Activated CD8-positive, alpha-beta T cell treated with anti-CD3 and anti-CD28 coated beads, Interleukin-2, amount 10 ng/mL, durations not matched to agents 7 days and 5 days (primary cell): ENCODE measurements around the gene ZC3H12A. TPM values are rescaled to one million over a fixed set of nuclear protein-coding genes. Genes with fewer than 3 reads are reported as not detected.
"Not testable (repeated sequence)": the region's sequence is repeated elsewhere in the genome, so short reads cannot be mapped to it uniquely, and the experiment has no call there.

ENCODE experiments used
- ATAC-seq: fragments of 150-1000 bp; cut with Tn5 transposase; one replicate; pipeline ENCODE4 v1.10.0; 2021; ENCODE audit warnings: moderate library complexity
- CTCF ChIA-PET: fragments of 350-600 bp; sonication (Branson Sonifier 250); formaldehyde crosslinking; loops from one replicate; lab custom pipeline; 2021; ENCODE audit warnings: antibody characterized with exemption; lab: Charles Lee
- POLR2A ChIA-PET: fragments of 350-600 bp; sonication (Branson Sonifier 250); formaldehyde crosslinking; loops from one replicate; lab custom pipeline; 2021; ENCODE audit warnings: antibody characterized with exemption; lab: Charles Lee
- DNase-seq: peaks from one replicate; pipeline ENCODE4 v3.0.0-alpha.2; 2020
- H3K27ac Mint-ChIP-seq: one replicate; pipeline ENCODE4 v1.8.0; 2021; ENCODE audit warnings: mild to moderate bottlenecking, mixed read lengths
- H3K27me3 Mint-ChIP-seq: one replicate; pipeline ENCODE4 v1.8.0; 2021; ENCODE audit warnings: low read depth, mixed read lengths
- H3K36me3 Mint-ChIP-seq: one replicate; pipeline ENCODE4 v1.8.0; 2021; ENCODE audit warnings: low read depth, mixed read lengths
- H3K4me1 Mint-ChIP-seq: one replicate; pipeline ENCODE4 v1.8.0; 2021; ENCODE audit warnings: low read depth, mixed read lengths
- H3K4me3 Mint-ChIP-seq: one replicate; pipeline ENCODE4 v1.8.0; 2021; ENCODE audit warnings: mild to moderate bottlenecking, mixed read lengths
- H3K9me3 Mint-ChIP-seq: one replicate; pipeline ENCODE4 v1.8.0; 2022; ENCODE audit warnings: mixed read lengths; ENCODE audit not compliant: insufficient read depth
- total RNA-seq, 2 experiments: library from RNA; stranded (reverse); gene quantifications; one replicate each; pipeline ENCODE4 v1.2.3, GENCODE V29; 2021

Gene ZC3H12A
- total RNA-seq, 2 experiments from 2014 or later = 15.1 to 17.8 TPM

DNA sequence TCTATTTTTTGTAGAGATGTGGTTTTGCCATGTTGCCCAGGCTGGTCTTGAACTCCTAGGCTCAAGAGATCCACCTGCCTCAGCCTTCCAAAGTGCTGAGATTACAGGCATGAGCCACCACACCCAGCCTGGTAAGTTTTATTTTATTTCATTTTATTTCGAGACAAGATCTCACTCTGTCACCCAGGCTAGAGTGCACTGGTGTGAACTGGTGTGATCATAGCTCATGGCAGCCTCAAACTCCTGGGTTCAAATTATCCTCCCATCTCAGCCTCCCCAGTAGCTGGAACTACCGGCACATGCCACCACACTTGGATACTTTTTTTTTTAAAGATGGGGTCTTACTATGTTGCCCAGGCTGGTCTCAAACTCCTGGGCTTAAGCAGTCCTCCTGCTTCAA is 28.4 kb downstream of the ZC3H12A start:
- CTCF ChIA-PET = interaction anchor here (0.6 to 10.4 kb wide), 6 partner anchors 12 to 109 kb away, joined by 3 to 111 read pairs (median 4); partner anchors contain the start of gene MEAF6

DNA sequence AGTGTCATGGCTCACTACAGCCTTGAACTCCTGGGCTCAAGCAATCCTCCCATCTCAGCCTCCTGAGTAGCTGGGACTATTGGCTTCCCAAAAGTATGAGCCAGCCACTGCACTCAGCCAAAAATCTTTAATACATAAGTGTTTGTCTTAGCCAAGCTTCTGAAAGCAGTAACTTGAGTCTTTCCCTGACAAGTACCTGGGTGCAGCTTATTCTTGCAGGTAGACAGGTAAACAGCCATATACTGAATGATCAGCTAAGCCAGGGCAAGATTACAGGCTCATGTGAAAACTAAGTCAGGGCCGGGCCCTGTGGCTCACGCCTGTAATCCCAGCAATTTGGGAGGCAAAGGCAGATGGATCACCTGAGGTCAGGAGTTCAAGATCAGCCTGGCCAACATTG is 32.4 kb downstream of the ZC3H12A start:
- no peak for DNase-seq
- Mint-ChIP-seq H3K4me1 (peaks cover 20% of the 10 kb centered on the region), H3K27ac (no peak overlapping the region), H3K36me3 (peaks cover 48% of the 10 kb centered on the region), H3K27me3 (no peaks in the 10 kb centered on the region), H3K9me3 (no peaks in the 10 kb centered on the region), H3K4me3 (no peak overlapping the region)
- CTCF ChIA-PET = interaction anchor here (1.0 to 2.6 kb wide), 4 partner anchors 8 to 43 kb away, joined by 3 to 10 read pairs (median 8); partner anchors contain the start of gene MEAF6
- no peak for ATAC-seq
- POLR2A ChIA-PET = no interaction called here

More for the DNA sequence above, 28.4 kb downstream of the ZC3H12A start:
- ATAC-seq, DNase-seq, H3K4me1 Mint-ChIP-seq, H3K27me3 Mint-ChIP-seq, H3K27ac Mint-ChIP-seq, H3K4me3 Mint-ChIP-seq, H3K9me3 Mint-ChIP-seq: not testable (repeated sequence)
- H3K36me3 Mint-ChIP-seq = peaks cover 53% of the 10 kb centered on the region
- POLR2A ChIA-PET = interaction anchor here (1.3 to 2.9 kb wide), 2 partner anchors 9 to 12 kb away, joined by 5 to 6 read pairs; partner anchors contain the start of gene MEAF6

DNA sequence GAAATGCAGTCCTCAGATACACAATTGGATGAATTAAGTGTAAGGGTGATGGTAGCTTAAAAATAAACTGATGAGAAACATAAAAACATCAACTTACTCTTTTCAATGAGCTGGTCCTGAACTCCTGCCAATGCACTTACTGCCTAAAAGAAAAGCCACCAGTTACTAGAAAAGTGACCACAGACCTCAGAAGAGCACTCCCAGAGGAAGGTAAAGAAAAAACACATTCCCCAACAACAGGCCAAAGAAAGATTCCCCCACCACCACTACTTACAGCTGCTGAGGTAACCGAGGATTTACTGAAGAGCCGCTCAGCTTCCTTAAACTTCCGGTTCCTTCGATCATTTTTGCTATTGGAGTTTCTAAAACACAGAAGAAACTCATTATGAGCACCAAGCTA is 34.8 kb downstream of the ZC3H12A start:
- POLR2A ChIA-PET = interaction anchor here (1.0 kb wide), 1 partner anchor 35 kb away, joined by 3 read pairs; the partner anchor contains the start of gene ZC3H12A
- no peak overlapping the region for H3K27ac Mint-ChIP-seq

DNA sequence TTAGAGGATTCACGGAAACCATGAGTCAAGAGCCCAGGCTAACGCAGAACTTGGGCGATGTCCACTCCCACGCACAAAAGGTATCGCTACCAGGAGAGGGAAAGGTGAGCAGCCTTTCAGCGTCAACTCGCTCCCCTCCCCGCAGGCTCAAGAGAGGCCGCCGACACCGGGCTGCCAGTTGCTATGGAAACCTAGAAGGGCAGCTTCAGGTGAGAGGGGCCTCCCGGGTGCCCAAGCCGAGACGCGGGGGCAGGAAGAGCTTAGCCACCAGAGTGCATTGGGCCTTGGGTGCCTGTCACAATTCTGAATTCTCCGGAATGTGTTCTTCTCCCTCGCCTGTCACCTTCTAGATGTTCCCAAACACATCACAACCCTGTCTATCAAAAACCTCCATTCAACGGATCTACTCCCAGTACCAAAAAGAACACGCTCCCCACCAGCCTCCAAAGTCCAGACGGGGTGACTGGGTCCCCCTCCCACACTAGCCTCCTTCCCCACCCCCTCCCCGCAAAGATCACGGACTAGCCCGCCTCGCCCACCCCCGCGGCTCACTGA is 39.5 kb downstream of the ZC3H12A start:
- Mint-ChIP-seq H3K27ac (peak overlapping the region; percentile 91), H3K9me3 (peaks cover 5% of the 10 kb centered on the region), H3K36me3 (peaks cover 31% of the 10 kb centered on the region), H3K4me1 (peaks cover 48% of the 10 kb centered on the region), H3K4me3 (peak overlapping the region; percentile 96), H3K27me3 (no peaks in the 10 kb centered on the region)
- DNase-seq = peak; percentile 62
- ChIA-PET POLR2A (interaction anchor here (0.7 to 2.8 kb wide), 12 partner anchors 8 to 496 kb away, joined by 3 to 20 read pairs (median 6); partner anchors contain the start of genes SNIP1 and ZC3H12A), CTCF (interaction anchor here (1.2 to 3.0 kb wide), 17 partner anchors 11 to 938 kb away, joined by 3 to 34 read pairs (median 6); partner anchors contain the start of genes SNIP1 and ZC3H12A)
- peak; percentile 27 for ATAC-seq

More for the DNA sequence above, 34.8 kb downstream of the ZC3H12A start:
- Mint-ChIP-seq H3K9me3 (no peaks in the 10 kb centered on the region), H3K4me1 (peaks cover 34% of the 10 kb centered on the region), H3K4me3 (no peak overlapping the region), H3K36me3 (peaks cover 52% of the 10 kb centered on the region), H3K27me3 (no peaks in the 10 kb centered on the region)
- CTCF ChIA-PET = interaction anchor here (1.0 to 2.2 kb wide), 8 partner anchors 10 to 96 kb away, joined by 3 to 20 read pairs (median 5); no protein-coding TSS in a partner anchor
- no peak for DNase-seq
- no peak for ATAC-seq

DNA sequence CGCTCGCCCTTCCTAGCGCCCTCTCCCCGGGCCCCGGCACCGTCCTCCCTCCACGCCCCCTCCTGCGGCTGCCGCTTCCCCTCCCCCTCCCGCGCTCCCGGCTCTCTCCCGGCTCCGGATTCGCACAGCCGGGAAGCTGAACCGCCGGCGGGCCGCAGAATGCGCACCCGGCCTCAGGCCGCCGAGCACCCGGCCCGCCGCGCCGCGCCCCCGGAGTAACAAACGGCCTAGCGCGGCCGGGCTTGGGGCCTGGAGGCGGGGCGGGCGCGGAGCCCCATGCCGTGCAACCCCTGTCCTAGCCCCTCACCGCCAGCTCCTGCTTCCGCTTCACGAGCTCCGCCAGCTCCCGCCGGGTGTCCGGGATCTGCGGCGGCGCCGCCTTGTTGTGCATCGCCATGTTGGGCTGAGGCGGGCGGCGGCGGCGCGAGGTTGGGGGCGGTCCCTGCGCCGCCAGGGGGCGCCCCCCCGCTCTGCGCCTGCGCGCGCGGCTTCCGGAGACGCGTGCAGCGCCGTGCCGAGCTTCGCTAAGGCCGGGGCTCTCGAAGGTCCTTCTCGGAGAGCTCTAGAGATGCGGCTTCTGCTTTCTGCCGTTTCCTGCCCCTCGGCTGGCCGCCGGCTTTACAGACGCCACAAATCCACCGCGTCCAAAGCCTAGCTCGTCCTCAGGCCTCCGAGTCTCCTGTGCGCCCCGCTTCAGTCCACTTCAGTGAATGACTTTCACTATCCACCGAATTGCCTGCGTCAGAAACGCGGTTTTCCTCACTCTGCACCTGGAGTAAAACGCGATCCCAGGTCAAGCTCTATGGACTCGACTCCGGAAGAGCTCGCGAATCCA is 40.2 kb downstream of the ZC3H12A start, which contains the start of gene MEAF6:
TSS of gene MEAF6 (minus strand) at position 417 of the 835 bp plus-strand sequence. CDS start at position 397, 20 bp downstream.
- peak; percentile 87 for DNase-seq
- peak within 1 kb of the TSS; percentile 95 for H3K27ac Mint-ChIP-seq
- POLR2A ChIA-PET = interaction anchor here (0.6 to 2.8 kb wide), 18 partner anchors 9 to 495 kb away, joined by 3 to 20 read pairs (median 4); partner anchors contain the start of genes C1orf122, SNIP1, YRDC and ZC3H12A
- H3K27me3 Mint-ChIP-seq = no peaks in the 10 kb centered on the region
- CTCF ChIA-PET = interaction anchor here (0.6 to 3.0 kb wide), 28 partner anchors 9 to 939 kb away, joined by 3 to 34 read pairs (median 5); partner anchors contain the start of genes CDCA8, GNL2, SNIP1 and ZC3H12A
- H3K4me1 Mint-ChIP-seq = peaks cover 48% of the 10 kb centered on the region
- H3K36me3 Mint-ChIP-seq = peaks cover 33% of the 10 kb centered on the region
- peak within 1 kb of the TSS; percentile 96 for H3K4me3 Mint-ChIP-seq
- peaks cover 6% of the 10 kb centered on the region for H3K9me3 Mint-ChIP-seq
- peak; percentile 96 for ATAC-seq

DNA sequence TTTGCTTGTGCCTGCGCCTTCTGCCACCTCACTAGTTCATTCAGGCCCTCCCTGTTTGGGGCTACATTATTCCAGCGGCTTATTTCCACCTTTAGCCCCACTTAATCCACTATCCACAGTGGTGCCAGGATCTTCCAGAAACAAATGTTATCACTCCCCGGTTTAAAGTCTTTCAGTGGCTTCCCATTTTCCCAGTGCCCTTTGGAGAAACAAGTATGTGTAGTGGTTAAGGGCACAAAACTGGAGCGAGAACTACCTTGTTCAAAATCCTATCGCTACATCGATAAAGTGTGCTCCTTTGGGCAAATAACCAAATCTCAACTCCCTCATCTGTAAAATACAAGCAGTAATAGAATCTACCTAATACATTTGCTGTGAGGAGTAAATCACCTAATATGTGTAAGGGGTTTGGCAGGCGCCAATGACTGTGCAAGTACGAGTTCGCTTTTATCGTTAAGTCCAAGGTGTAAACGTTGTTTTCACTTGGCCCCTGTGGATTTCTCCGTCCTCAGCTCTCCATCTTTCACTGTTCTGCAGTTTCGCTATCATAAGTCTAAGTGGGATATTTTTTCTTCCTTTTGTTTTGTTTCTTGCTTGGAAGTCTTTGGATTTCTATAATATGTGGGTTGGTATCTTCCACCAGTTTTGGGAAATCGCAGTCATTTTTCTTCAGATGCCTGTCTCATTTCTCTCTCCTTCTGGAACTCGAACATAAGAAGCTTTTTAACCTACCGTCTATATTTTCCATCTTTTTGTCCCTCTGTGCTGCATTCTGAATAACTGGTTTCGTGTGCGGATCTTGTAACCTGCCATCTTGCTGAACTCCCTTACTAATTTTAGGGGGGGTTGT is 41.0 kb downstream of the ZC3H12A start:
- H3K36me3 Mint-ChIP-seq = peaks cover 36% of the 10 kb centered on the region
- H3K4me3 Mint-ChIP-seq = peak overlapping the region; percentile 96
- ChIA-PET POLR2A (interaction anchor here (0.6 to 2.8 kb wide), 14 partner anchors 10 to 250 kb away, joined by 3 to 20 read pairs (median 5); partner anchors contain the start of genes SNIP1 and ZC3H12A), CTCF (interaction anchor here (0.6 to 3.0 kb wide), 26 partner anchors 9 to 940 kb away, joined by 3 to 34 read pairs (median 5); partner anchors contain the start of genes CDCA8, GNL2, SNIP1 and ZC3H12A)
- no peak for DNase-seq
- peaks cover 8% of the 10 kb centered on the region for H3K9me3 Mint-ChIP-seq
- H3K4me1 Mint-ChIP-seq = peaks cover 50% of the 10 kb centered on the region
- peak overlapping the region; percentile 95 for H3K27ac Mint-ChIP-seq
- H3K27me3 Mint-ChIP-seq = no peaks in the 10 kb centered on the region
- ATAC-seq = no peak

DNA sequence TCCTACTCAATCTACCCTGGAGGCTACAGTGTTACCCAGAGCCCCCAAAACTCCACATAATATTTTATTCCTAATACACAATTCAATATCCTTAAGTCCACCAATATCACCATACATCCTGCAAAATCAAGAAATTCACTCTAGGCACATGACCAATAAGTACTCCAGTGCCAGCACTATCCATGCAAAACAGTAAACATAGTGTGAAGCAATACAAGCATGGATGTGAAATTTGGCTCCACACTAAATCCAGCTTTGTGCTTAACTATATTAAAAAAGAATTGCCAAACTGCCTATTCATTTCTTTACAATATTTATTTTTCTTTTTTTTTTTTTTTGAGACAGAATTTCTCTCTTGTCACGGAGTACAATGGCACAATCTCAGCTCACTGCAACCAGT is 43.2 kb downstream of the ZC3H12A start:
- H3K27me3 Mint-ChIP-seq = no peaks in the 10 kb centered on the region
- H3K4me1 Mint-ChIP-seq = peaks cover 39% of the 10 kb centered on the region
- H3K4me3 Mint-ChIP-seq = no peak overlapping the region
- no peak for DNase-seq
- no peak overlapping the region for H3K27ac Mint-ChIP-seq
- H3K9me3 Mint-ChIP-seq = peaks cover 8% of the 10 kb centered on the region
- CTCF ChIA-PET = no interaction called here
- POLR2A ChIA-PET = interaction anchor here (3.2 kb wide), 1 partner anchor 42 kb away, joined by 22 read pairs; the partner anchor contains the start of gene ZC3H12A
- ATAC-seq = no peak
- H3K36me3 Mint-ChIP-seq = peaks cover 27% of the 10 kb centered on the region

DNA sequence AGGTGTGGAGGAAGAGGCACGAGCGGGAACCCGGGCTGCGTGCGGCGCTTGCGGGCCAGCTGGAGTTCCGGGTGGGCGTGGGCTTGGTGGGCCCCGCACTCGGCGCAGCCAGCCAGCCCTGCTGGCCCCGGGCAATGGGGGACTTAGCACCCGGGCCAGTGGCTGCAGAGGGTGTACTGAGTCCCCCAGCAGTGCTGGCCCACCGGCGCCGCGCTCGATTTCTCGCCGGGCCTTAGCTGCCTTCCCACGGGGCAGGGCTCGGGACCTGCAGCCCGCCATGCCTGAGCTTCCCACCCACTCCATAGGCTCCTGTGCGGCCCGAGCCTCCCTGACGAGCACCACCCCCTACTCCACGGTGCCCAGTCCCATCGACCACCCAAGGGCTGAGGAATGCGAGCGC is 43.9 kb downstream of the ZC3H12A start:
- peak overlapping the region; percentile 96 for H3K27ac Mint-ChIP-seq
- H3K4me1 Mint-ChIP-seq = peaks cover 33% of the 10 kb centered on the region
- not testable (repeated sequence) for H3K27me3 Mint-ChIP-seq, DNase-seq, ATAC-seq, H3K4me3 Mint-ChIP-seq
- CTCF ChIA-PET = interaction anchor here (1.3 kb wide), 1 partner anchor 9 kb away, joined by 5 read pairs; no protein-coding TSS in a partner anchor
- peaks cover 15% of the 10 kb centered on the region for H3K9me3 Mint-ChIP-seq
- H3K36me3 Mint-ChIP-seq = peaks cover 32% of the 10 kb centered on the region
- POLR2A ChIA-PET = interaction anchor here (1.1 to 3.2 kb wide), 5 partner anchors 10 to 43 kb away, joined by 3 to 22 read pairs (median 6); partner anchors contain the start of gene ZC3H12A

DNA sequence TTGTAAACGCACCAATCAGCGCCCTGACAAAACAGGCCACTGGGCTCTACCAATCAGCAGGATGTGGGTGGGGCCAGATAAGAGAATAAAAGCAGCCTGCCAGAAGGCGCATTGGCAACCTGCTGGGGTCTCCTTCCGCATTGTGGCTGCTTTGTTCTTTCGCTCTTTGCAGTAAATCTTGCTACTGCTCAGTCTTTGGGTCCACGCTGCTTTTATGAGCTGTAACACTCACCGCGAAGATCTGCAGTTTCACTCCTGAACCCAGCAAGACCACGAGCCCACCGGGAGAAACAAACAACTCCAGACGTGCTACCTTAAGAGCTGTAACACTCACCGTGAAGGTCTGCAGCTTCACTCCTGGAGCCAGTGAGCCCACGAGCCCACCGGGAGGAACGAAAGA is 44.5 kb downstream of the ZC3H12A start:
- CTCF ChIA-PET = interaction anchor here (1.2 to 1.5 kb wide), 3 partner anchors 10 to 163 kb away, joined by 3 to 5 read pairs (median 3); no protein-coding TSS in a partner anchor
- Mint-ChIP-seq H3K27ac (peak overlapping the region; percentile 96), H3K36me3 (peaks cover 31% of the 10 kb centered on the region), H3K4me3 (peak overlapping the region; percentile 83), H3K4me1 (peaks cover 28% of the 10 kb centered on the region), H3K9me3 (peaks cover 16% of the 10 kb centered on the region)
- DNase-seq = peak; percentile 79
- not testable (repeated sequence) for H3K27me3 Mint-ChIP-seq, ATAC-seq
- POLR2A ChIA-PET = interaction anchor here (0.8 to 3.2 kb wide), 9 partner anchors 9 to 44 kb away, joined by 3 to 22 read pairs (median 4); partner anchors contain the start of genes SNIP1 and ZC3H12A

DNA sequence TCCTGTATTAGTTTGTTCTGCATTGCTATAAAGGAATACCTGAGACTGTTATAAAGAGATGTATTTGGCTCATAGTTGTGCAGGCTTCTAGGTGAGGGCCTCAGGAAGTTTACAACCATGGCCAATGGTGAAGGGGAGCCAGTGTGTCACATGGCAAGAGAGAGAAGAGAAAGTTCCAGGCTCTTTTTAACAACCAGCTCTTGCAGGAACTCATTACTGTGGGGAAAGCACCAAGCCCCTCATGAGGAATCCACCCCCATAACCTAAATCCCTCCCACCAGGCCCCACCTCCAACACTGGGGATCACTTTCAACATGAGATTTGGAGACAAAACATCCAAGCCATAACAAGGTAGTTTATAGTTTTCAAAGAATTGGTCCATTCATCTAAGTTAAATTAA is 45.2 kb downstream of the ZC3H12A start:
- no peak for ATAC-seq

More for the DNA sequence above, 45.2 kb downstream of the ZC3H12A start:
- Mint-ChIP-seq H3K9me3 (peaks cover 16% of the 10 kb centered on the region), H3K27me3 (no peaks in the 10 kb centered on the region), H3K27ac (peak overlapping the region; percentile 96), H3K4me3 (peak overlapping the region; percentile 83), H3K36me3 (peaks cover 29% of the 10 kb centered on the region), H3K4me1 (peaks cover 28% of the 10 kb centered on the region)
- POLR2A ChIA-PET = interaction anchor here (0.8 to 3.2 kb wide), 9 partner anchors 8 to 44 kb away, joined by 3 to 22 read pairs (median 4); partner anchors contain the start of genes SNIP1 and ZC3H12A
- peak; percentile 23 for DNase-seq
- CTCF ChIA-PET = interaction anchor here (1.2 to 1.6 kb wide), 4 partner anchors 11 to 162 kb away, joined by 3 to 5 read pairs (median 4); no protein-coding TSS in a partner anchor
